Heart left ventricle (tissue), 13 donors: ENCODE data around the gene REPIN1.

ENCODE experiments used
- CTCF ChIP-seq, 12 donors: fragments of 200-600 bp; sonication (generic) in 4 of 12; IDR thresholded peaks; one replicate each; pipeline versions ENCODE4 v1.5.0 to v1.8.0; 2018 to 2022; ENCODE audit warnings: antibody characterized with exemption in 12 of 12, mild to moderate bottlenecking in 5 of 12
- POLR2A ChIP-seq, 2 donors: fragments of 450-650 bp; IDR thresholded peaks; one replicate each; pipeline ENCODE4 v1.6.1; 2017; ENCODE audit warnings: antibody characterized with exemption in 2 of 2, mild to moderate bottlenecking in 2 of 2, moderate library complexity in 2 of 2
- donor health status: ischemic (EF 13 %, LVEDD 7.1; RV severe dilation, severe dysfunction).
- donor health status: DM: no; HTN: yes; CAD: no.
- donor health status: DM: no; HTN: no; CAD: no.
- donor health status: ischemic (EF 25% LVEDD 6.9; RV normal size, moderate dysfunction).
- donor health status: ischemic (EF 25% LVEDD 5.7; RV mildly dilated, moderate dysfunction).
- donor health status: ischemic (EF 35%, LVEDD 5.7; RV mildly dilated, moderate dysfunction).
- donor health status: nonischemic (EF 11% LVEDD 7.7; RV severe dilation, severe dysfunction).
- donor health status: DM: yes; HTN: yes; CAD: no.
- donor health status: PGD.
- donor health status: ischemic (EF 29% LVEDD 5.4; RV normal size, mild dysfunction).
- donor health status: nonischemic (EF 23%, LVEDD 6.1; RV moderate dilation, normal function).

DNA sequence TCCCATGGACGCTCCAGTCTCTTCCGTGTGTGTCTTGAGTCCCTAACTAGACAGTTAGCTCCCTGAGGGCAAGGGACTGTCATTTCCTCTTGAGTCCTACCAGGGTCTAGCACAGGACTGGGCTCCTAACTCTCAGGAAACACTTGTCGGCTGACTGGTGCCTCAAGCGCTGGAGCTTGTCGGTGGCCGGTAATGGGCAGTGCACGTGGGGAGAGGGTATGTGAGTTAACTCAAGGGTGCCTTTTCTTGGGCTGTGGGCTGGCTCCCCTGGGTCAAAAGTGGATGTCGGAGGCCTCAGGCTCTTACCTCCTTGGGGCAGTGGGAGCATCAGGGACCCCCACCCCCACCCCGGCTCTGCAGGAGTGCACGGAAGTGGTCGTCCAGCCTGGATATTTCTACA lies 43.4 kb downstream of the REPIN1 start:
- TF ChIP-seq CTCF (IDR thresholded peaks at IDR 0.05), result no peak
- no peak for TF ChIP-seq POLR2A (IDR thresholded peaks at IDR 0.05)
